Activated CD4-positive, alpha-beta T cell treated with anti-CD3 and anti-CD28 coated beads for 48 hours (primary cell): ENCODE results near the gene PARP3.

Experiments
- DNase-seq: peaks from one replicate; pipeline ENCODE4 v3.0.0-alpha.2; 2020

Gene PARP3

GRCh38 chr3:51949121-51949520, 7.0 kb downstream of the PARP3 start:
- DNase-seq: no peak

GRCh38 chr3:51950899-51951298, 8.7 kb downstream of the PARP3 start:
- DNase-seq: no peak

GRCh38 chr3:51953445-51953844, 11.3 kb downstream of the PARP3 start:
- DNase-seq: no peak

GRCh38 chr3:51954105-51954504, 11.9 kb downstream of the PARP3 start:
- no peak for DNase-seq

- DNase-seq: no peak
Observed at GRCh38 chr3:51954713-51955112, 12.6 kb downstream of the PARP3 start.

GRCh38 chr3:51955175-51955892, 13.2 kb downstream of the PARP3 start, which contains the start of gene GPR62:
TSS of gene GPR62 (plus strand) at chr3:51955381. CDS start at chr3:51955653, 272 bp downstream.
- no peak for DNase-seq

GRCh38 chr3:51955893-51956770, 14.0 kb downstream of the PARP3 start:
- DNase-seq: peak; percentile 57

GRCh38 chr3:51957520-51958205, 15.5 kb downstream of the PARP3 start:
- no peak for DNase-seq

- no peak for DNase-seq
Observed at GRCh38 chr3:51958603-51959521, 16.7 kb downstream of the PARP3 start.

- no peak for DNase-seq
Observed at GRCh38 chr3:51959651-51960050, 17.5 kb downstream of the PARP3 start.

- DNase-seq: no peak
Observed at GRCh38 chr3:51960386-51960785, 18.2 kb downstream of the PARP3 start.

GRCh38 chr3:51961011-51961410, 18.8 kb downstream of the PARP3 start:
- no peak for DNase-seq

- DNase-seq: no peak
Observed at GRCh38 chr3:51961602-51962569, 19.7 kb downstream of the PARP3 start.

- no peak for DNase-seq
Observed at GRCh38 chr3:51962854-51963530, 20.8 kb downstream of the PARP3 start.

GRCh38 chr3:51963951-51964451, 21.8 kb downstream of the PARP3 start:
- DNase-seq: no peak

GRCh38 chr3:51964521-51964920, 22.4 kb downstream of the PARP3 start:
- no peak for DNase-seq

GRCh38 chr3:51966016-51966415, 23.9 kb downstream of the PARP3 start:
- DNase-seq: no peak

- DNase-seq: no peak
Observed at GRCh38 chr3:51966486-51966885, 24.3 kb downstream of the PARP3 start.

GRCh38 chr3:51966922-51967383, 24.8 kb downstream of the PARP3 start:
- no peak for DNase-seq
